GM12878 (cell line): ENCODE results near the gene SECISBP2. TPM values are rescaled to one million over a fixed set of nuclear protein-coding genes. Genes with fewer than 3 reads are reported as not detected.
A peak's percentile ranks its signal among the peaks of the same experiment; 100 is the strongest.

Experiments
- ATAC-seq: fragments of 200-7000 bp; cut with Tn5 transposase; 3 replicates; pipeline ENCODE4 v1.9.1; 2020; ENCODE audit warnings: mild to moderate bottlenecking, moderate library complexity
- BruUV-seq: library from RNA; stranded (reverse); fragments of 400-500 nt; replicated peaks from 2 replicates; lab custom pipeline; 2021; lab: Mats Ljungman, UMichigan
- CTCF ChIA-PET: fragments of 300-600 bp; sonication (Branson Sonifier 250); formaldehyde crosslinking; extraction: SDS; loops from one replicate; lab custom pipeline; 2021; ENCODE audit warnings: inconsistent platforms; lab: Yijun Ruan, JAX
- POLR2A ChIA-PET: fragments of 350-600 bp; formaldehyde crosslinking; extraction: SDS; loops from one replicate; lab custom pipeline; 2021; ENCODE audit warnings: inconsistent platforms; lab: Charles Lee
- RAD21 ChIA-PET: fragments of 300-600 bp; sonication (Branson Sonifier 250); formaldehyde crosslinking; loops from one replicate; lab custom pipeline; 2023; ENCODE audit warnings: antibody characterized with exemption; ENCODE audit not compliant: unreplicated experiment; lab: Charles Lee
- SMC1A ChIA-PET: fragments of 300-600 bp; sonication (Branson Sonifier 250); formaldehyde crosslinking; loops from one replicate; lab custom pipeline; 2023; ENCODE audit not compliant: unreplicated experiment, uncharacterized antibody; lab: Charles Lee
- DNase-seq: peaks from one replicate; pipeline ENCODE4 v3.0.0-alpha.2; 2011; ENCODE audit warnings: low read depth, low spot score
- FAIRE-seq: peaks from 3 replicates; lab custom pipeline; 2011; peaks lifted over from hg19 to GRCh38; lab: Jason Lieb, UNC
- H2AFZ ChIP-seq: 2 replicates; pipeline ENCODE4 v1.6.0; 2011; ENCODE audit warnings: low read depth, low read length, control low read depth; ENCODE audit not compliant: control insufficient read depth
- H3K27ac ChIP-seq: 2 replicates; pipeline ENCODE4 v1.5.1; 2011; ENCODE audit warnings: control low read depth; ENCODE audit not compliant: control insufficient read depth, insufficient read depth
- H3K27me3 ChIP-seq, 2 experiments: replicated peaks in 1 of 2; 2 replicates each; pipeline versions ENCODE4 v1.6.0 to v1.6.1; 2011; ENCODE audit warnings: low read length in 1 of 2; ENCODE audit not compliant: control insufficient read depth in 2 of 2, insufficient read depth in 2 of 2
- H3K36me3 ChIP-seq, 2 experiments: 2 replicates each; pipeline ENCODE4 v1.5.1; 2011; ENCODE audit warnings: low read length in 1 of 2; ENCODE audit not compliant: control insufficient read depth in 2 of 2, insufficient read depth in 2 of 2
- H3K4me1 ChIP-seq: 2 replicates; pipeline ENCODE4 v1.6.1; 2011; ENCODE audit warnings: mild to moderate bottlenecking, low read length, moderate library complexity, mixed read lengths; ENCODE audit not compliant: control insufficient read depth, insufficient read depth
- H3K4me2 ChIP-seq: 2 replicates; pipeline ENCODE4 v1.6.0; 2011; ENCODE audit warnings: control low read depth; ENCODE audit not compliant: control insufficient read depth, insufficient read depth
- H3K4me3 ChIP-seq: fragments of 200-600 bp; sonication (generic); 2 replicates; pipeline ENCODE4 v1.5.1; 2016
- H3K79me2 ChIP-seq: 2 replicates; pipeline ENCODE4 v1.6.0; 2011; ENCODE audit warnings: low read length; ENCODE audit not compliant: control insufficient read depth, insufficient read depth
- H3K9ac ChIP-seq: 2 replicates; pipeline ENCODE4 v1.8.0; 2011; ENCODE audit warnings: low read length, control low read depth, mixed read lengths; ENCODE audit not compliant: control insufficient read depth, insufficient read depth
- H3K9me3 ChIP-seq: replicated peaks from 3 replicates; pipeline ENCODE4 v1.5.1; 2011; ENCODE audit warnings: mild to moderate bottlenecking, low read length; ENCODE audit not compliant: control insufficient read depth, insufficient read depth
- H4K20me1 ChIP-seq: 2 replicates; pipeline ENCODE4 v1.6.0; 2011; ENCODE audit not compliant: control insufficient read depth, insufficient read depth
- BCL3 ChIP-seq: IDR thresholded peaks from 2 replicates; pipeline ENCODE4 v1.6.1; 2011; ENCODE audit warnings: borderline replicate concordance, low read depth, mild to moderate bottlenecking, moderate library complexity, low read length; ENCODE audit not compliant: insufficient read depth, poor library complexity, severe bottlenecking
- BRCA1 ChIP-seq: IDR thresholded peaks from 2 replicates; pipeline ENCODE4 v1.6.1; 2011; ENCODE audit warnings: low read depth, low read length, improper control_type of control experiment
- CHD2 ChIP-seq: IDR thresholded peaks from 2 replicates; pipeline ENCODE4 v1.6.1; 2011; ENCODE audit warnings: low read depth, low read length, improper control_type of control experiment, borderline replicate concordance
- CREM ChIP-seq: IDR thresholded peaks from 2 replicates; pipeline ENCODE4 v1.6.1; 2014; ENCODE audit warnings: antibody characterized with exemption, low read depth
- EZH2 ChIP-seq: IDR thresholded peaks from 2 replicates; pipeline ENCODE4 v1.6.1; 2012; ENCODE audit warnings: low read depth, mild to moderate bottlenecking, control low read depth, inconsistent platforms, low read length, borderline replicate concordance; ENCODE audit not compliant: control insufficient read depth
- GATAD2B ChIP-seq: fragments of 450-650 bp; conservative IDR thresholded peaks from 2 replicates; pipeline ENCODE4 v1.6.1; 2017; ENCODE audit warnings: low read depth, mild to moderate bottlenecking, moderate library complexity
- HCFC1 ChIP-seq: fragments of 150-350 bp; IDR thresholded peaks from 2 replicates; pipeline ENCODE4 v1.6.1; 2014; ENCODE audit warnings: low read length
- HDGF ChIP-seq: fragments of 450-650 bp; IDR thresholded peaks from 2 replicates; pipeline ENCODE4 v1.6.1; 2016; ENCODE audit warnings: antibody characterized with exemption
- JUNB ChIP-seq: IDR thresholded peaks from 2 replicates; pipeline ENCODE4 v1.6.1; 2016; ENCODE audit warnings: antibody characterized with exemption, mild to moderate bottlenecking
- JUND ChIP-seq: IDR thresholded peaks from 2 replicates; pipeline ENCODE4 v1.6.1; 2012; ENCODE audit warnings: low read depth, mild to moderate bottlenecking, low read length, improper control_type of control experiment, moderate library complexity
- KLF5 ChIP-seq: fragments of 450-650 bp; IDR thresholded peaks from 2 replicates; pipeline ENCODE4 v1.6.1; 2014; ENCODE audit warnings: mild to moderate bottlenecking; ENCODE audit not compliant: partially characterized antibody
- NFIC ChIP-seq: IDR thresholded peaks from 2 replicates; pipeline ENCODE4 v1.6.1; 2012; ENCODE audit warnings: low read depth, mild to moderate bottlenecking, inconsistent platforms, low read length, moderate library complexity
- NR2C1 ChIP-seq: fragments of 450-650 bp; IDR thresholded peaks from 2 replicates; pipeline ENCODE4 v1.6.1; 2017; ENCODE audit warnings: antibody characterized with exemption, mild to moderate bottlenecking, moderate library complexity
- PML ChIP-seq: IDR thresholded peaks from 2 replicates; pipeline ENCODE4 v1.6.1; 2012; ENCODE audit warnings: low read length, inconsistent platforms
- RAD21 ChIP-seq: IDR thresholded peaks from 2 replicates; pipeline ENCODE4 v1.6.1; 2011; ENCODE audit warnings: mild to moderate bottlenecking, low read depth, low read length, moderate library complexity; ENCODE audit not compliant: insufficient read depth
- RAD51 ChIP-seq: fragments of 450-650 bp; IDR thresholded peaks from 2 replicates; pipeline ENCODE4 v1.6.1; 2016; ENCODE audit warnings: moderate library complexity, mild to moderate bottlenecking, inconsistent platforms
- SKIL ChIP-seq: fragments of 450-650 bp; IDR thresholded peaks from 2 replicates; pipeline ENCODE4 v1.6.1; 2017; ENCODE audit warnings: mild to moderate bottlenecking, low read depth, inconsistent platforms; ENCODE audit not compliant: poor library complexity, severe bottlenecking
- STAT1 ChIP-seq: fragments of 450-650 bp; conservative IDR thresholded peaks from 2 replicates; pipeline ENCODE4 v1.6.1; 2014; ENCODE audit warnings: antibody characterized with exemption, mild to moderate bottlenecking
- ZNF217 ChIP-seq: fragments of 450-650 bp; IDR thresholded peaks from 2 replicates; pipeline ENCODE4 v1.6.1; 2017; ENCODE audit warnings: antibody characterized with exemption, mild to moderate bottlenecking
- WGBS: methylation state at CpG from one replicate; pipeline ENCODE4 v1.1.6; 2016; ENCODE audit warnings: low lambda C conversion rate; ENCODE audit not compliant: insufficient replicate concordance, insufficient coverage; ENCODE audit errors: missing lambda C conversion rate; 5-methylcytosine and 5-hydroxymethylcytosine counted together
- in situ Hi-C: fragments of 300-500 bp; cut with MboI; formaldehyde crosslinking; loops from 9 replicates; pipeline ENCODE4 v1.14.3; 2018; ENCODE audit warnings: mixed read lengths
- intact Hi-C: fragments of 100-400 bp; cut with micrococcal nuclease; formaldehyde crosslinking; loops from one replicate; pipeline ENCODE4 v1.14.2; 2022; ENCODE audit not compliant: unreplicated experiment
- polyA plus RNA-seq, 11 experiments: library from polyadenylated mRNA; depleted of rRNA in 4 of 11; unstranded in 6 of 11; stranded (reverse) in 5 of 11; fragments of >200 nt; fragmentation: Nextera tagmentation in 4 of 11; fragmentation: Illumina TruSeq in 1 of 11; extraction: Ambion mirVana in 4 of 11; extraction: Trizol in 1 of 11; gene quantifications; 1 replicate in 1 of 11; 2 replicates in 10 of 11; pipeline versions ENCODE4 v1.2.1 to v1.2.3, GENCODE V29; 2011 to 2016; ENCODE audit warnings: inconsistent platforms in 2 of 11, missing spikeins in 2 of 11, low read depth in 1 of 11
- total RNA-seq, 4 experiments: library from RNA; depleted of rRNA in 3 of 4; stranded (reverse); fragments of >200 nt in 3 of 4; fragmentation: Illumina TruSeq in 1 of 4; extraction: Trizol in 1 of 4; gene quantifications; 2 replicates each; pipeline versions ENCODE4 v1.2.1 to v1.2.3, GENCODE V29; 2013 to 2021

Gene SECISBP2
- total and polyA plus RNA-seq, 10 of the 15 experiments (the other 5 are each of a cell fraction or from before 2014, with no cell fraction given) = 4.6 to 50.5 (median 31.9) TPM

GRCh38 chr9:89319015-89319905, 960 bp downstream of the SECISBP2 start:
- 8% methylated on average over 13 of the region's 13 CpGs for WGBS
- FAIRE-seq (no peak), DNase-seq (no peak), ATAC-seq (no peak)
- in situ Hi-C loops (loop anchor here (25.0 kb wide), 1 partner anchor 1757 kb away; no protein-coding TSS in a partner anchor), intact Hi-C loops (loop anchor here (2.0 to 10.0 kb wide), 6 partner anchors 88 to 1483 kb away; partner anchors contain the start of genes SEMA4D and SYK)
- Histone ChIP-seq H3K4me1 (peaks cover 8% of the 10 kb centered on the region), H3K36me3 (peaks cover 2 to 13% of the 10 kb centered on the region in 2 experiments; a peak in 3 of 4 replicates), H3K4me2 (peak overlapping the region; percentile 80), H3K27ac (peak overlapping the region; percentile 98), H3K27me3 (no peaks in the 10 kb centered on the region), H3K9ac (peak overlapping the region; percentile 91), H3K9me3 (no peaks in the 10 kb centered on the region), H3K79me2 (peaks cover 85% of the 10 kb centered on the region), H2AFZ (peak overlapping the region; percentile 91), H4K20me1 (no peaks in the 10 kb centered on the region), H3K4me3 (peak overlapping the region; percentile 74)
- ChIA-PET SMC1A (interaction anchor here (1.1 to 4.4 kb wide), 7 partner anchors 8 to 237 kb away, joined by 3 to 23 read pairs (median 4); no protein-coding TSS in a partner anchor), POLR2A (interaction anchor here (0.6 to 1.0 kb wide), 2 partner anchors 45 to 98 kb away, joined by 3 read pairs; no protein-coding TSS in a partner anchor), RAD21 (interaction anchor here (1.0 to 2.2 kb wide), 3 partner anchors 21 to 230 kb away, joined by 3 to 12 read pairs (median 4); no protein-coding TSS in a partner anchor), CTCF (interaction anchor here (0.6 to 1.0 kb wide), 4 partner anchors 56 to 231 kb away, joined by 4 to 8 read pairs (median 6); no protein-coding TSS in a partner anchor)
- BruUV-seq = TSS peak; percentile 19
- no peak for TF ChIP-seq KLF5
- no peak; the same call in 1 of the 2 replicates for TF ChIP-seq PML
- TF ChIP-seq JUNB = no peak
- no peak for TF ChIP-seq CHD2
- no peak for TF ChIP-seq JUND
- TF ChIP-seq RAD51 = peak; percentile 18; the same call in 1 of the 2 replicates
- TF ChIP-seq HDGF = no peak
- no peak for TF ChIP-seq BCL3
- TF ChIP-seq ZNF217 = no peak
- no peak for TF ChIP-seq GATAD2B
- no peak for TF ChIP-seq BRCA1
- peak; percentile 47; the same call in 1 of the 2 replicates for TF ChIP-seq RAD21
- TF ChIP-seq CREM = peak; percentile 69; the same call in 1 of the 2 replicates
- no peak for TF ChIP-seq HCFC1
- TF ChIP-seq EZH2 = no peak
- peak; percentile 52 for TF ChIP-seq SKIL
- TF ChIP-seq NR2C1 = no peak
- no peak for TF ChIP-seq STAT1
- TF ChIP-seq NFIC = 0 out of 2 replicates have a peak, but pooled peaks have one; percentile 23
